ENCODE data around the gene TRERF1.

- TF ChIP-seq GATA3 (IDR thresholded peaks at IDR 0.05; ENCODE audit: low read depth, low read length) (no peak), GATA2 (IDR thresholded peaks at IDR 0.05; ENCODE audit: low read depth, low read length) (no peak)
These were observed 107.0 kb downstream of the TRERF1 start for GRCh38 chr6:42344756-42345155.
